Activated naive CD8-positive, alpha-beta T cell (primary cell): Measurements from ENCODE around the gene TGDS.
A peak's percentile ranks its signal among the peaks of the same experiment; 100 is the strongest.

Experiments used
- H3K27ac Mint-ChIP-seq: one replicate; pipeline ENCODE4 v1.8.0; 2021; ENCODE audit warnings: mixed read lengths
- H3K27me3 Mint-ChIP-seq: one replicate; pipeline ENCODE4 v1.8.0; 2021; ENCODE audit warnings: mixed read lengths
- H3K36me3 Mint-ChIP-seq: one replicate; pipeline ENCODE4 v1.8.0; 2021; ENCODE audit warnings: mixed read lengths
- H3K4me1 Mint-ChIP-seq: one replicate; pipeline ENCODE4 v1.8.0; 2021; ENCODE audit warnings: low read depth, mixed read lengths
- H3K4me3 Mint-ChIP-seq: one replicate; pipeline ENCODE4 v1.8.0; 2021; ENCODE audit warnings: mild to moderate bottlenecking, mixed read lengths
- H3K9me3 Mint-ChIP-seq: one replicate; pipeline ENCODE4 v1.8.0; 2021; ENCODE audit warnings: low read depth, mixed read lengths

Gene TGDS

GRCh38 chr13:94610475-94610874 lies 14.5 kb upstream of the TGDS start:
- H3K4me1 Mint-ChIP-seq = peaks cover 23% of the 10 kb centered on the region
- H3K9me3 Mint-ChIP-seq = no peaks in the 10 kb centered on the region
- H3K27me3 Mint-ChIP-seq = no peaks in the 10 kb centered on the region
- H3K27ac Mint-ChIP-seq = no peak overlapping the region
- no peak overlapping the region for H3K4me3 Mint-ChIP-seq
- peaks cover 17% of the 10 kb centered on the region for H3K36me3 Mint-ChIP-seq

GRCh38 chr13:94609196-94609595 lies 13.2 kb upstream of the TGDS start:
- Mint-ChIP-seq H3K27ac (no peak overlapping the region), H3K27me3 (no peaks in the 10 kb centered on the region), H3K4me3 (no peak overlapping the region), H3K9me3 (no peaks in the 10 kb centered on the region), H3K36me3 (peaks cover 14% of the 10 kb centered on the region), H3K4me1 (peaks cover 21% of the 10 kb centered on the region)

- Mint-ChIP-seq H3K9me3 (no peaks in the 10 kb centered on the region), H3K27ac (no peak overlapping the region), H3K4me1 (peaks cover 23% of the 10 kb centered on the region), H3K4me3 (no peak overlapping the region), H3K36me3 (peaks cover 14% of the 10 kb centered on the region), H3K27me3 (no peaks in the 10 kb centered on the region)
Measured at GRCh38 chr13:94608586-94608985, 12.6 kb upstream of the TGDS start.

- Mint-ChIP-seq H3K27me3 (no peaks in the 10 kb centered on the region), H3K4me3 (no peak overlapping the region), H3K36me3 (peaks cover 14% of the 10 kb centered on the region), H3K9me3 (no peaks in the 10 kb centered on the region), H3K4me1 (peaks cover 28% of the 10 kb centered on the region), H3K27ac (no peak overlapping the region)
Measured at GRCh38 chr13:94607939-94608338, 12.0 kb upstream of the TGDS start.

- Mint-ChIP-seq H3K27me3 (no peaks in the 10 kb centered on the region), H3K36me3 (peaks cover 14% of the 10 kb centered on the region), H3K9me3 (no peaks in the 10 kb centered on the region), H3K4me3 (no peak overlapping the region), H3K27ac (peak overlapping the region; percentile 50), H3K4me1 (peaks cover 33% of the 10 kb centered on the region)
Measured at GRCh38 chr13:94607056-94607455, 11.1 kb upstream of the TGDS start.

- Mint-ChIP-seq H3K36me3 (peaks cover 8% of the 10 kb centered on the region), H3K4me3 (peak overlapping the region; percentile 89), H3K9me3 (no peaks in the 10 kb centered on the region), H3K4me1 (peaks cover 36% of the 10 kb centered on the region), H3K27me3 (no peaks in the 10 kb centered on the region), H3K27ac (peak overlapping the region; percentile 68)
Measured at GRCh38 chr13:94602467-94602866, 6.5 kb upstream of the TGDS start.

- H3K27me3 Mint-ChIP-seq = no peaks in the 10 kb centered on the region
- peaks cover 33% of the 10 kb centered on the region for H3K4me1 Mint-ChIP-seq
- H3K9me3 Mint-ChIP-seq = no peaks in the 10 kb centered on the region
- peak within 1 kb of the TSS; percentile 89 for H3K4me3 Mint-ChIP-seq
- peak within 1 kb of the TSS; percentile 76 for H3K27ac Mint-ChIP-seq
- peaks cover 3% of the 10 kb centered on the region for H3K36me3 Mint-ChIP-seq
Measured at GRCh38 chr13:94601446-94602431, 5.8 kb upstream of the TGDS start, which contains the start of gene GPR180. Gene GPR180, plus strand, starts transcription at chr13:94601857. Its CDS starts 71 bp downstream, at chr13:94601928.

GRCh38 chr13:94599877-94600276 lies 3.9 kb upstream of the TGDS start:
- Mint-ChIP-seq H3K36me3 (peaks cover under 1% of the 10 kb centered on the region), H3K9me3 (no peaks in the 10 kb centered on the region), H3K4me3 (no peak overlapping the region), H3K27me3 (no peaks in the 10 kb centered on the region), H3K4me1 (peaks cover 33% of the 10 kb centered on the region), H3K27ac (no peak overlapping the region)

GRCh38 chr13:94598281-94598680 lies 2.3 kb upstream of the TGDS start:
- H3K9me3 Mint-ChIP-seq = no peaks in the 10 kb centered on the region
- no peak overlapping the region for H3K27ac Mint-ChIP-seq
- peaks cover 43% of the 10 kb centered on the region for H3K4me1 Mint-ChIP-seq
- peak overlapping the region; percentile 11 for H3K4me3 Mint-ChIP-seq
- no peaks in the 10 kb centered on the region for H3K27me3 Mint-ChIP-seq
- H3K36me3 Mint-ChIP-seq = peaks cover 10% of the 10 kb centered on the region

GRCh38 chr13:94596575-94596971 lies 621 bp upstream of the TGDS start:
- Mint-ChIP-seq H3K4me3 (peak overlapping the region; percentile 91), H3K36me3 (peaks cover 14% of the 10 kb centered on the region), H3K27ac (peak overlapping the region; percentile 95), H3K27me3 (no peaks in the 10 kb centered on the region), H3K4me1 (peaks cover 41% of the 10 kb centered on the region), H3K9me3 (no peaks in the 10 kb centered on the region)

GRCh38 chr13:94595001-94595949 lies 677 bp downstream of the TGDS start:
- no peaks in the 10 kb centered on the region for H3K9me3 Mint-ChIP-seq
- peaks cover 42% of the 10 kb centered on the region for H3K4me1 Mint-ChIP-seq

GRCh38 chr13:94590744-94591143 lies 5.2 kb downstream of the TGDS start:
- peak overlapping the region; percentile 35 for H3K4me3 Mint-ChIP-seq
- no peaks in the 10 kb centered on the region for H3K9me3 Mint-ChIP-seq
- no peaks in the 10 kb centered on the region for H3K27me3 Mint-ChIP-seq
- peaks cover 58% of the 10 kb centered on the region for H3K4me1 Mint-ChIP-seq
- H3K36me3 Mint-ChIP-seq = peaks cover 23% of the 10 kb centered on the region
- H3K27ac Mint-ChIP-seq = peak overlapping the region; percentile 75

More at GRCh38 chr13:94595001-94595949, 677 bp downstream of the TGDS start:
- Mint-ChIP-seq H3K27ac (peak overlapping the region; percentile 95), H3K27me3 (no peaks in the 10 kb centered on the region), H3K4me3 (peak overlapping the region; percentile 91), H3K36me3 (peaks cover 18% of the 10 kb centered on the region)

- Mint-ChIP-seq H3K27me3 (no peaks in the 10 kb centered on the region), H3K9me3 (no peaks in the 10 kb centered on the region), H3K36me3 (peaks cover 15% of the 10 kb centered on the region), H3K4me1 (peaks cover 41% of the 10 kb centered on the region), H3K27ac (peak overlapping the region; percentile 30), H3K4me3 (no peak overlapping the region)
Measured at GRCh38 chr13:94588541-94588940, 7.4 kb downstream of the TGDS start.

GRCh38 chr13:94586371-94586770 lies 9.6 kb downstream of the TGDS start:
- H3K4me3 Mint-ChIP-seq = no peak overlapping the region

More at GRCh38 chr13:94586371-94586770, 9.6 kb downstream of the TGDS start:
- Mint-ChIP-seq H3K27ac (no peak overlapping the region), H3K9me3 (no peaks in the 10 kb centered on the region), H3K36me3 (peaks cover 21% of the 10 kb centered on the region), H3K4me1 (peaks cover 35% of the 10 kb centered on the region), H3K27me3 (no peaks in the 10 kb centered on the region)
